Body of pancreas (tissue), 4 donors: Measurements from ENCODE around the gene ZNF407.

Experiments used
- CTCF ChIP-seq, 7 experiments: fragments of 450-650 bp in 4 of 7; fragments of 200-600 bp in 3 of 7; sonication (generic) in 3 of 7; IDR thresholded peaks; one replicate each; pipeline ENCODE4 v1.5.1; 2016 to 2019; ENCODE audit warnings: antibody characterized with exemption in 7 of 7
- POLR2A ChIP-seq, 3 donors: fragments of 450-650 bp; IDR thresholded peaks; one replicate each; pipeline ENCODE4 v1.6.1; 2016; ENCODE audit warnings: antibody characterized with exemption in 3 of 3, mild to moderate bottlenecking in 2 of 3

- TF ChIP-seq POLR2A (IDR thresholded peaks at IDR 0.05): no peak
- TF ChIP-seq CTCF (IDR thresholded peaks at IDR 0.05): no peak
These were observed 455.5 kb downstream of the ZNF407 start for GRCh38 chr18:75053028-75053629.
